Calu3 (cell line): ENCODE measurements around the gene CNOT8. TPM values are rescaled to one million over a fixed set of nuclear protein-coding genes. Genes with fewer than 3 reads are reported as not detected.
"Not testable (repeated sequence)": the region's sequence is repeated elsewhere in the genome, so short reads cannot be mapped to it uniquely, and the experiment has no call there.

Experiments used
- BruUV-seq: library from RNA; stranded (reverse); fragments of 400-500 nt; replicated peaks from 2 replicates; lab custom pipeline; 2021; lab: Mats Ljungman, UMichigan
- CTCF ChIA-PET: fragments of 300-600 bp; sonication (Branson Sonifier 250); formaldehyde crosslinking; loops from one replicate; lab custom pipeline; 2022; ENCODE audit warnings: antibody characterized with exemption; lab: Charles Lee
- DNase-seq: peaks from one replicate; pipeline ENCODE4 v3.0.0; 2022
- H3K27ac Mint-ChIP-seq: one replicate; pipeline ENCODE4 v1.8.0; 2022; ENCODE audit warnings: mixed read lengths; ENCODE audit not compliant: unreplicated experiment
- H3K27me3 Mint-ChIP-seq: one replicate; pipeline ENCODE4 v1.8.0; 2022; ENCODE audit warnings: mixed read lengths; ENCODE audit not compliant: unreplicated experiment
- H3K36me3 Mint-ChIP-seq: one replicate; pipeline ENCODE4 v1.8.0; 2022; ENCODE audit warnings: mild to moderate bottlenecking, moderate library complexity, mixed read lengths; ENCODE audit not compliant: insufficient read depth, unreplicated experiment
- H3K4me1 Mint-ChIP-seq: one replicate; pipeline ENCODE4 v1.8.0; 2022; ENCODE audit warnings: mild to moderate bottlenecking, low read depth, mixed read lengths; ENCODE audit not compliant: unreplicated experiment
- H3K4me3 Mint-ChIP-seq: one replicate; pipeline ENCODE4 v1.8.0; 2022; ENCODE audit warnings: mild to moderate bottlenecking, low read depth, moderate library complexity, mixed read lengths; ENCODE audit not compliant: unreplicated experiment
- H3K9me3 Mint-ChIP-seq: one replicate; pipeline ENCODE4 v1.8.0; 2022; ENCODE audit warnings: low read depth, mixed read lengths; ENCODE audit not compliant: unreplicated experiment
- intact Hi-C: fragments of 100-400 bp; cut with micrococcal nuclease; formaldehyde crosslinking; loops from one replicate; pipeline ENCODE4 v1.10.0; 2022; ENCODE audit not compliant: unreplicated experiment
- total RNA-seq: library from RNA; stranded (reverse); gene quantifications from 2 replicates; pipeline ENCODE4 v1.2.3, GENCODE V29; 2022
- TF ChIP-seq, protein P1 (sequence below): fragments of 200-600 bp; IDR thresholded peaks from one replicate; pipeline ENCODE4 v1.8.0; 2022; ENCODE audit warnings: antibody characterized with exemption; ENCODE audit not compliant: unreplicated experiment

CNOT8 gene
- total RNA-seq, 1 experiment from 2014 or later = 63.0 TPM

DNA sequence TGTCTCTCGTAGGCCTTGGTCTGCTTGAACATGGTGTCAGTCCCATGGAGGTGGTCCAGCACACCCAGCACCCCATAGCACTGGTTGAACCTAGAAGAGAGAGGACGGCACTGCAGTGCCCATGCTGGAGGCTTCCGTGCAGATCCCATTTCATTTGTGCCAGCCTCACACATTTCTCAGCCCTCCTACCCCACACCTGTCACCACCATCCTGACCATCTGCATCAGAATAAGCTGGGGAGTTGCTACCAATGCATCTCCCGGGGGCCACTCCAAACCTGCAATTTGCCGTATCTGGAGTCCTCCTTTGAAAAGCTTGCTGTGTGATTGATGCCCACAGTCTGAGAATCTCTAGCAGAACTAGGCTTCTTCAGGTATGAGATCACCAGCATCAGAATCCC lies 38.0 kb upstream of the CNOT8 start:
- peaks cover 40% of the 10 kb centered on the region for H3K36me3 Mint-ChIP-seq
- intact Hi-C loops = no loop called here
- BruUV-seq = no TSS peak
- H3K27me3 Mint-ChIP-seq = no peaks in the 10 kb centered on the region
- CTCF ChIA-PET = no interaction called here
- H3K9me3 Mint-ChIP-seq = no peaks in the 10 kb centered on the region
- H3K4me1 Mint-ChIP-seq = peaks cover 5% of the 10 kb centered on the region
- no peak overlapping the region for H3K4me3 Mint-ChIP-seq
- DNase-seq = no peak
- no peak overlapping the region for H3K27ac Mint-ChIP-seq
- TF ChIP-seq, protein P1, sequence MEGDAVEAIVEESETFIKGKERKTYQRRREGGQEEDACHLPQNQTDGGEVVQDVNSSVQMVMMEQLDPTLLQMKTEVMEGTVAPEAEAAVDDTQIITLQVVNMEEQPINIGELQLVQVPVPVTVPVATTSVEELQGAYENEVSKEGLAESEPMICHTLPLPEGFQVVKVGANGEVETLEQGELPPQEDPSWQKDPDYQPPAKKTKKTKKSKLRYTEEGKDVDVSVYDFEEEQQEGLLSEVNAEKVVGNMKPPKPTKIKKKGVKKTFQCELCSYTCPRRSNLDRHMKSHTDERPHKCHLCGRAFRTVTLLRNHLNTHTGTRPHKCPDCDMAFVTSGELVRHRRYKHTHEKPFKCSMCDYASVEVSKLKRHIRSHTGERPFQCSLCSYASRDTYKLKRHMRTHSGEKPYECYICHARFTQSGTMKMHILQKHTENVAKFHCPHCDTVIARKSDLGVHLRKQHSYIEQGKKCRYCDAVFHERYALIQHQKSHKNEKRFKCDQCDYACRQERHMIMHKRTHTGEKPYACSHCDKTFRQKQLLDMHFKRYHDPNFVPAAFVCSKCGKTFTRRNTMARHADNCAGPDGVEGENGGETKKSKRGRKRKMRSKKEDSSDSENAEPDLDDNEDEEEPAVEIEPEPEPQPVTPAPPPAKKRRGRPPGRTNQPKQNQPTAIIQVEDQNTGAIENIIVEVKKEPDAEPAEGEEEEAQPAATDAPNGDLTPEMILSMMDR = no peak

DNA sequence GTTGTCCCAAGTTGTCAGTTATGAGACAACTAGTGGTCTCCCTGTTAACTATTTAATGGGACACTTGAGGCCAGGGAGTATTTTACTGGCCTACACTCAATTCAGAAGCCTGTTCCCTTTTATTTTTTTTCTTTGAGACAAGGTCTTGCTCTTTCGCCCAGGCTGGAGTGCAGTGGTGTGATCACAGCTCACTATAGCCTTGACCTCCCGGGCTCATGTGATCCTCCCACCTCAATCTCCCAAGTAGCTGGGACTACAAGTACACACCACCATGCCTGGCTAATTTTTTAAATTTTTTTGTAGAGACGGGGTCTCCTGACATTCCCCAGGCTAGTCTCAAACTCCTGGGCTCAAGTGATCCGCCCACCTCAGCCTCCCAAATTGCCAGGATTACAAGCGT lies 35.5 kb upstream of the CNOT8 start:
- H3K9me3 Mint-ChIP-seq, H3K27me3 Mint-ChIP-seq, H3K27ac Mint-ChIP-seq, CTCF ChIA-PET, H3K4me1 Mint-ChIP-seq, BruUV-seq, H3K4me3 Mint-ChIP-seq, DNase-seq, intact Hi-C loops: not testable (repeated sequence)
- H3K36me3 Mint-ChIP-seq = peaks cover 38% of the 10 kb centered on the region

DNA sequence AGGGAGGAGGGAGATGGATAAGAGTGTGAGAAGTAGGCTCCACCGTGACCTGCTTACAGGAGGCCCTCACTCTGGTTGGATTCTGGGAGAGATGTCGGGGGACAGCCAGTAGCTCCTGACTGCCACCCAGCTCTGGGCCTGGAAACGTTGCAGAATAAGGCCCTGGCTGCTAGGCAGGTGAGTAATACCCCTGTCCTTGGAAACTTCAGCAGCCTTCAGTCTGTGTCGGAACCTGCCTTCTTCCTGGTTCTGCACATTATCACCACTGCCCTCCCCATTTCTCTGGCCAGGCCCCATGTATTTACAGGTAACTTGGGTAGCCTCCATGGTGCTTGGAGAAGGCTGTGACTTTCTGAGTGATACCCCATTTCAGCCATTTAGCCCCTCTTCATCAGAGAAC lies 34.8 kb upstream of the CNOT8 start:
- CTCF ChIA-PET = no interaction called here
- no peak overlapping the region for H3K27ac Mint-ChIP-seq
- no peaks in the 10 kb centered on the region for H3K27me3 Mint-ChIP-seq
- no peak overlapping the region for H3K4me3 Mint-ChIP-seq
- DNase-seq = no peak
- peaks cover 40% of the 10 kb centered on the region for H3K36me3 Mint-ChIP-seq
- no TSS peak for BruUV-seq
- TF ChIP-seq, protein P1 = no peak
- H3K4me1 Mint-ChIP-seq = peaks cover 8% of the 10 kb centered on the region
- no peaks in the 10 kb centered on the region for H3K9me3 Mint-ChIP-seq
- intact Hi-C loops = no loop called here

DNA sequence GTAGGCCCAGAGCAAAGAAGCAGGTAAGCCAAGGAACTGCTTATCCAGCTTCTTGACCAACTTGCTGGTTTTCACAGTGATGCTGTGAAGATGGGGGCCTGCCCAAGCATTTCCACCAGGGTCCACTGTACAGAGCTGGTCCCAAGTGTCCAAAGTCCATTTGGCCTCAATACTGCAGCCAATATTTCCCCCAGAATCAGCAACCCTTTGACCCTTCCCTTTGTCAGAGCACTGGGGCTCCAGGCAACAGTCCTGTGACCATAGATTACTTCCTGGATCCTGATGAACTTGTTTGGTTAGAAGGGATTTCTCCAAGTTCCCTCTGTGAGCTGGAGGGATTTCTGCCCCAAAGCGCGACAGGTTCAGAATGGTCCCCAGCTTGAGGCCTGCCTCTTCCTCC lies 34.4 kb upstream of the CNOT8 start:
- peaks cover 9% of the 10 kb centered on the region for H3K4me1 Mint-ChIP-seq
- BruUV-seq = no TSS peak
- CTCF ChIA-PET = no interaction called here
- no peaks in the 10 kb centered on the region for H3K9me3 Mint-ChIP-seq
- no peak overlapping the region for H3K4me3 Mint-ChIP-seq
- TF ChIP-seq, protein P1 = no peak
- no peak for DNase-seq
- intact Hi-C loops = no loop called here
- no peak overlapping the region for H3K27ac Mint-ChIP-seq
- no peaks in the 10 kb centered on the region for H3K27me3 Mint-ChIP-seq
- H3K36me3 Mint-ChIP-seq = peaks cover 37% of the 10 kb centered on the region

DNA sequence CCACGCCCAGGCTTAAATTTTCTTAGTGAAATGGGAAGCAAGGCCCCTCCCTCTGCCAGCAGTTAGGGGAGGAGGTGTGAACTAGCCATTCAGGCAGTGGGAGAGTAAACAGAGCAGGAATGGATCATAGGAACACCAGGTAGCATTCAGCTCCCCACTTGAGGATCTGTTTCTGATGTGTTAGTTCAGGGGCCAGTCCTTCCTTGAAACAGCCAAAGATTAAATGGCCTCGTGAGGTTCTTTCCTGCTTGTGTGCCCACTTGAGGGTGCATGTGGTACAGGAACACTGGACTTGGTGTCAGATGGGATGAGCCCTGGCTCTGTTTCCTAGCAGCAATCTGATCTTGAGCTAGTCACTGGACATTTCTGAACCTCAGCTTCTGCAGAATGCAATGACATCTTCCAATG lies 29.2 kb upstream of the CNOT8 start:
- Mint-ChIP-seq H3K27me3 (no peaks in the 10 kb centered on the region), H3K4me1 (peaks cover 20% of the 10 kb centered on the region), H3K9me3 (no peaks in the 10 kb centered on the region), H3K36me3 (peaks cover 48% of the 10 kb centered on the region), H3K27ac (no peak overlapping the region), H3K4me3 (no peak overlapping the region)
- no TSS peak for BruUV-seq
- intact Hi-C loops = no loop called here
- TF ChIP-seq, protein P1 = no peak
- no peak for DNase-seq
- CTCF ChIA-PET = no interaction called here
